IMR-90 (cell line): ENCODE data around the gene DCAF15. TPM values are rescaled to one million over a fixed set of nuclear protein-coding genes. Genes with fewer than 3 reads are reported as not detected.

ENCODE experiments used
- ATAC-seq: fragments of 200-7000 bp; cut with Tn5 transposase; 2 replicates; pipeline ENCODE4 v1.9.1; 2020; ENCODE audit warnings: low read depth, mild to moderate bottlenecking, moderate library complexity
- BruUV-seq: library from RNA; stranded (reverse); fragments of 400-500 nt; replicated peaks from 2 replicates; lab custom pipeline; 2021; lab: Mats Ljungman, UMichigan
- CTCF ChIA-PET: fragments of 300-600 bp; formaldehyde crosslinking; extraction: SDS; loops from one replicate; lab custom pipeline; 2021; ENCODE audit warnings: antibody characterized with exemption; lab: Yijun Ruan, JAX
- POLR2A ChIA-PET: fragments of 300-600 bp; sonication (Branson Sonifier 250); formaldehyde crosslinking; loops from one replicate; lab custom pipeline; 2022; ENCODE audit warnings: antibody characterized with exemption; ENCODE audit not compliant: unreplicated experiment; lab: Charles Lee
- DNase-seq: peaks from one replicate; pipeline ENCODE4 v3.0.0; 2013
- H2AFZ ChIP-seq: replicated peaks from 2 replicates; pipeline ENCODE3; 2013; ENCODE audit warnings: low read length, mild to moderate bottlenecking; ENCODE audit not compliant: poor library complexity
- H2AK5ac ChIP-seq: 2 replicates; pipeline ENCODE4 v1.6.1; 2013; ENCODE audit warnings: low read depth, low read length, inconsistent platforms
- H2AK9ac ChIP-seq: replicated peaks from 2 replicates; pipeline ENCODE3; 2013; ENCODE audit warnings: mild to moderate bottlenecking, low read depth, low read length, moderate library complexity; ENCODE audit not compliant: poor library complexity
- H2BK120ac ChIP-seq: 2 replicates; pipeline ENCODE4 v1.6.1; 2013; ENCODE audit warnings: low read depth, low read length, inconsistent platforms
- H2BK15ac ChIP-seq: 3 replicates; pipeline ENCODE4 v1.6.1; 2013; ENCODE audit warnings: low read depth, low read length, inconsistent platforms
- H2BK20ac ChIP-seq: 2 replicates; pipeline ENCODE4 v1.6.1; 2013; ENCODE audit warnings: low read depth, mild to moderate bottlenecking, inconsistent platforms, low read length, moderate library complexity
- H2BK5ac ChIP-seq: 2 replicates; pipeline ENCODE4 v1.6.1; 2013; ENCODE audit warnings: mild to moderate bottlenecking, low read depth, low read length, inconsistent platforms; ENCODE audit not compliant: poor library complexity, severe bottlenecking
- H3K14ac ChIP-seq: replicated peaks from 2 replicates; pipeline ENCODE4 v1.6.1; 2013; ENCODE audit warnings: low read depth, low read length, inconsistent platforms
- H3K18ac ChIP-seq: 2 replicates; pipeline ENCODE4 v1.6.1; 2013; ENCODE audit warnings: low read depth, low read length, control low read depth
- H3K23ac ChIP-seq: 2 replicates; pipeline ENCODE4 v1.6.1; 2013; ENCODE audit warnings: low read depth, low read length, inconsistent platforms
- H3K27ac ChIP-seq: 2 replicates; pipeline ENCODE4 v1.5.1; 2013; ENCODE audit warnings: mild to moderate bottlenecking, control low read depth, low read length; ENCODE audit not compliant: insufficient read depth
- H3K27me3 ChIP-seq: 2 replicates; pipeline ENCODE4 v1.6.1; 2013; ENCODE audit warnings: low read length; ENCODE audit not compliant: control insufficient read depth, insufficient read depth
- H3K36me3 ChIP-seq: 2 replicates; pipeline ENCODE4 v1.6.1; 2013; ENCODE audit warnings: low read length, mixed read lengths; ENCODE audit not compliant: control insufficient read depth, insufficient read depth
- H3K4ac ChIP-seq: 2 replicates; pipeline ENCODE4 v1.6.1; 2013; ENCODE audit warnings: low read depth, low read length, inconsistent platforms
- H3K4me1 ChIP-seq: 2 replicates; pipeline ENCODE4 v1.6.1; 2013; ENCODE audit warnings: low read length, mixed read lengths; ENCODE audit not compliant: control insufficient read depth, insufficient read depth
- H3K4me2 ChIP-seq: 2 replicates; pipeline ENCODE4 v1.6.1; 2013; ENCODE audit warnings: low read depth, mild to moderate bottlenecking, control low read depth, low read length, moderate library complexity
- H3K4me3 ChIP-seq: 2 replicates; pipeline ENCODE4 v1.5.1; 2013; ENCODE audit warnings: low read depth, mild to moderate bottlenecking, control low read depth, low read length, moderate library complexity; ENCODE audit not compliant: insufficient read depth
- H3K56ac ChIP-seq: 2 replicates; pipeline ENCODE4 v1.6.1; 2013; ENCODE audit warnings: low read length, inconsistent platforms; ENCODE audit not compliant: insufficient read depth; ENCODE audit errors: extremely low read depth
- H3K79me1 ChIP-seq, 2 experiments: 2 replicates each; pipeline ENCODE4 v1.6.1; 2013; ENCODE audit warnings: low read length in 2 of 2, inconsistent platforms in 1 of 2, low read depth in 1 of 2
- H3K9ac ChIP-seq: 2 replicates; pipeline ENCODE4 v1.6.1; 2013; ENCODE audit warnings: low read depth, low read length, control low read depth
- H3K9me1 ChIP-seq: 2 replicates; pipeline ENCODE4 v1.6.1; 2013; ENCODE audit warnings: low read length, inconsistent platforms; ENCODE audit not compliant: insufficient read depth
- H3K9me3 ChIP-seq: 2 replicates; pipeline ENCODE4 v1.6.1; 2013; ENCODE audit warnings: low read length; ENCODE audit not compliant: control insufficient read depth, insufficient read depth
- H4K20me1 ChIP-seq: 2 replicates; pipeline ENCODE4 v1.6.1; 2013; ENCODE audit warnings: low read length, inconsistent platforms; ENCODE audit not compliant: insufficient read depth
- H4K5ac ChIP-seq: 2 replicates; pipeline ENCODE4 v1.6.1; 2013; ENCODE audit warnings: mild to moderate bottlenecking, low read depth, low read length, control low read depth
- H4K8ac ChIP-seq, 2 experiments: 2 replicates each; pipeline ENCODE4 v1.6.1; 2013; ENCODE audit warnings: low read depth in 2 of 2, low read length in 2 of 2, control low read depth in 1 of 2, inconsistent platforms in 1 of 2
- H4K91ac ChIP-seq: 2 replicates; pipeline ENCODE4 v1.6.1; 2013; ENCODE audit warnings: low read depth, low read length, inconsistent platforms; ENCODE audit not compliant: insufficient read depth
- BHLHE40 ChIP-seq: fragments of 150-350 bp; IDR thresholded peaks from 2 replicates; pipeline ENCODE4 v1.6.1; 2016; ENCODE audit warnings: mild to moderate bottlenecking, low read depth, low read length
- CEBPB ChIP-seq: IDR thresholded peaks from 2 replicates; pipeline ENCODE4 v1.6.1; 2012; ENCODE audit warnings: low read depth, low read length, improper control_type of control experiment
- CHD1 ChIP-seq: IDR thresholded peaks from 2 replicates; pipeline ENCODE4 v1.6.1; 2012; ENCODE audit warnings: low read depth, low read length, improper control_type of control experiment
- FOS ChIP-seq: fragments of 150-350 bp; IDR thresholded peaks from 2 replicates; pipeline ENCODE4 v1.6.1; 2016; ENCODE audit warnings: low read depth, low read length
- MAFK ChIP-seq: IDR thresholded peaks from 2 replicates; pipeline ENCODE4 v1.6.1; 2012; ENCODE audit warnings: low read depth, low read length, improper control_type of control experiment
- MAZ ChIP-seq: IDR thresholded peaks from 2 replicates; pipeline ENCODE4 v1.6.1; 2012; ENCODE audit warnings: low read depth, mild to moderate bottlenecking, low read length, improper control_type of control experiment, moderate library complexity, borderline replicate concordance
- MXI1 ChIP-seq: IDR thresholded peaks from 2 replicates; pipeline ENCODE4 v1.6.1; 2012; ENCODE audit warnings: low read depth, mild to moderate bottlenecking, low read length, moderate library complexity, borderline replicate concordance
- NFE2L2 ChIP-seq: fragments of 150-350 bp; IDR thresholded peaks from 2 replicates; pipeline ENCODE4 v1.6.1; 2016; ENCODE audit warnings: low read depth, mild to moderate bottlenecking, low read length
- POLR2A ChIP-seq: IDR thresholded peaks from 2 replicates; pipeline ENCODE4 v1.6.1; 2012; ENCODE audit warnings: mild to moderate bottlenecking, low read depth, low read length
- RAD21 ChIP-seq: IDR thresholded peaks from 2 replicates; pipeline ENCODE4 v1.6.1; 2012; ENCODE audit warnings: low read length, improper control_type of control experiment
- RCOR1 ChIP-seq: IDR thresholded peaks from 2 replicates; pipeline ENCODE4 v1.6.1; 2012; ENCODE audit warnings: mild to moderate bottlenecking, low read length, improper control_type of control experiment; ENCODE audit not compliant: insufficient replicate concordance
- RFX5 ChIP-seq: IDR thresholded peaks from 2 replicates; pipeline ENCODE4 v1.8.0; 2012; ENCODE audit warnings: low read depth, mild to moderate bottlenecking, low read length, moderate library complexity
- WGBS, 2 experiments: methylation state at CpG; one replicate each; pipeline versions ENCODE4 v1.1.5 to v1.1.7; 2013; ENCODE audit warnings: missing lambda C conversion rate in 2 of 2; ENCODE audit not compliant: insufficient read length in 1 of 2; ENCODE audit errors: extremely low coverage in 2 of 2; 5-methylcytosine and 5-hydroxymethylcytosine counted together
- dilution Hi-C: fragments of 300-500 bp; cut with HindIII; formaldehyde crosslinking; loops from one replicate; pipeline ENCODE4 v1.14.3; 2018; ENCODE audit warnings: low sequenced_read_pairs; ENCODE audit not compliant: unreplicated experiment
- in situ Hi-C: fragments of 300-500 bp; cut with MboI; formaldehyde crosslinking; loops from 3 replicates; pipeline ENCODE4 v1.14.3; 2019; ENCODE audit warnings: low sequenced_read_pairs, inconsistent platforms, mixed read lengths
- intact Hi-C: fragments of 100-400 bp; cut with micrococcal nuclease; formaldehyde crosslinking; loops from 2 replicates; pipeline ENCODE4 v1.10.0; 2022
- polyA plus RNA-seq, 3 experiments: library from polyadenylated mRNA; depleted of rRNA; stranded (reverse); fragments of >200 nt; gene quantifications; 2 replicates each; pipeline ENCODE4 v1.2.3, GENCODE V29; 2012; ENCODE audit warnings: low replicate concordance in 1 of 3
- total RNA-seq: library from RNA; depleted of rRNA; stranded (reverse); fragments of >200 nt; gene quantifications from 2 replicates; pipeline ENCODE4 v1.2.3, GENCODE V29; 2012
- TF ChIP-seq, protein P1 (sequence below): fragments of 150-350 bp; IDR thresholded peaks from 2 replicates; pipeline ENCODE4 v1.6.1; 2017; ENCODE audit warnings: mild to moderate bottlenecking, antibody characterized with exemption, low read length, low read depth
- TF ChIP-seq, protein P2 (sequence below): fragments of 150-350 bp; IDR thresholded peaks from 2 replicates; pipeline ENCODE4 v1.6.1; 2016; ENCODE audit warnings: low read depth, mild to moderate bottlenecking, low read length, moderate library complexity, borderline replicate concordance
- TF ChIP-seq, protein P3 (sequence below): conservative IDR thresholded peaks from 2 replicates; pipeline ENCODE4 v1.5.1; 2012; ENCODE audit warnings: mild to moderate bottlenecking, low read depth, low read length, improper control_type of control experiment

Gene DCAF15
- total and polyA plus RNA-seq, 2 of the 4 experiments (the other 2 are of a cell fraction), result 6.8 to 31.0 TPM

DNA sequence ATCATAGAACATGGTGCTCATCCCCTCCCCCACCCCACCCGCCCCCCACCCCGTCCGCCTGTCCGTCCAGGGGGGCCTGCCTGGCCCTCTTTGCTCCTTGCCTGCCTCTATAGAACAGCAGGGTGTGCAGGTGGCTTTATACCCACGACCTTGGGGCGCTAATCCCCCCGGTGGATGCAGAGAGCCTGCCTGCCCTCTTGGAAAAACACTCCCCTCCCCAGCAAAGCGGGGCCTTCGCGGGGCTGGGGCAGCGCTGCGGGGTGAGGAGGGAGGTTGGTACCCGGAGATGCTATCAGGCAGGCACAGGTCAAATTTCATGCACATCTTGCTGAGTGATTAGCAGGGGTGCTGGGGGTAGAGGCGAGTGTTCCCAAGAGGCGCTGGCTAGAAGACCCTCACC, 31.9 kb downstream of the DCAF15 start:
- H2BK20ac ChIP-seq, result no peak overlapping the region
- H3K4me1 ChIP-seq, result peaks cover 10% of the 10 kb centered on the region
- H3K56ac ChIP-seq, result no peak overlapping the region
- H3K9me3 ChIP-seq, result no peaks in the 10 kb centered on the region
- H3K18ac ChIP-seq, result no peak overlapping the region
- H4K20me1 ChIP-seq, result no peaks in the 10 kb centered on the region
- DNase-seq (no peak), ATAC-seq (no peak)
- no peak overlapping the region for H3K27ac ChIP-seq
- H4K8ac ChIP-seq, result no peak overlapping the region
- intact Hi-C loops (no loop called here), in situ Hi-C loops (no loop called here), dilution Hi-C loops (no loop called here)
- H2BK15ac ChIP-seq, result no peak overlapping the region
- no peak overlapping the region for H3K14ac ChIP-seq
- WGBS, 2 experiments, result no CpG with 5 or more reads among the region's 15 CpGs
- no peak overlapping the region for H3K23ac ChIP-seq
- H3K9me1 ChIP-seq, result peaks cover 11% of the 10 kb centered on the region
- H2AK9ac ChIP-seq, result no peak overlapping the region
- CTCF ChIA-PET, result no interaction called here
- no peak overlapping the region for H2AK5ac ChIP-seq
- peaks cover 0 to 23% of the 10 kb centered on the region in 2 experiments; a peak in 1 of 4 replicates for H3K79me1 ChIP-seq
- TF ChIP-seq CEBPB (no peak), MXI1 (no peak), CHD1 (no peak), POLR2A (no peak), NFE2L2 (no peak), MAFK (no peak), RFX5 (no peak), RAD21 (no peak), BHLHE40 (no peak), FOS (no peak), MAZ (no peak), RCOR1 (no peak)
- TF ChIP-seq, protein P1, sequence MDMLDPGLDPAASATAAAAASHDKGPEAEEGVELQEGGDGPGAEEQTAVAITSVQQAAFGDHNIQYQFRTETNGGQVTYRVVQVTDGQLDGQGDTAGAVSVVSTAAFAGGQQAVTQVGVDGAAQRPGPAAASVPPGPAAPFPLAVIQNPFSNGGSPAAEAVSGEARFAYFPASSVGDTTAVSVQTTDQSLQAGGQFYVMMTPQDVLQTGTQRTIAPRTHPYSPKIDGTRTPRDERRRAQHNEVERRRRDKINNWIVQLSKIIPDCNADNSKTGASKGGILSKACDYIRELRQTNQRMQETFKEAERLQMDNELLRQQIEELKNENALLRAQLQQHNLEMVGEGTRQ, result no peak
- TF ChIP-seq, protein P2, sequence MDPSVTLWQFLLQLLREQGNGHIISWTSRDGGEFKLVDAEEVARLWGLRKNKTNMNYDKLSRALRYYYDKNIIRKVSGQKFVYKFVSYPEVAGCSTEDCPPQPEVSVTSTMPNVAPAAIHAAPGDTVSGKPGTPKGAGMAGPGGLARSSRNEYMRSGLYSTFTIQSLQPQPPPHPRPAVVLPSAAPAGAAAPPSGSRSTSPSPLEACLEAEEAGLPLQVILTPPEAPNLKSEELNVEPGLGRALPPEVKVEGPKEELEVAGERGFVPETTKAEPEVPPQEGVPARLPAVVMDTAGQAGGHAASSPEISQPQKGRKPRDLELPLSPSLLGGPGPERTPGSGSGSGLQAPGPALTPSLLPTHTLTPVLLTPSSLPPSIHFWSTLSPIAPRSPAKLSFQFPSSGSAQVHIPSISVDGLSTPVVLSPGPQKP, result no peak
- TF ChIP-seq, protein P3, sequence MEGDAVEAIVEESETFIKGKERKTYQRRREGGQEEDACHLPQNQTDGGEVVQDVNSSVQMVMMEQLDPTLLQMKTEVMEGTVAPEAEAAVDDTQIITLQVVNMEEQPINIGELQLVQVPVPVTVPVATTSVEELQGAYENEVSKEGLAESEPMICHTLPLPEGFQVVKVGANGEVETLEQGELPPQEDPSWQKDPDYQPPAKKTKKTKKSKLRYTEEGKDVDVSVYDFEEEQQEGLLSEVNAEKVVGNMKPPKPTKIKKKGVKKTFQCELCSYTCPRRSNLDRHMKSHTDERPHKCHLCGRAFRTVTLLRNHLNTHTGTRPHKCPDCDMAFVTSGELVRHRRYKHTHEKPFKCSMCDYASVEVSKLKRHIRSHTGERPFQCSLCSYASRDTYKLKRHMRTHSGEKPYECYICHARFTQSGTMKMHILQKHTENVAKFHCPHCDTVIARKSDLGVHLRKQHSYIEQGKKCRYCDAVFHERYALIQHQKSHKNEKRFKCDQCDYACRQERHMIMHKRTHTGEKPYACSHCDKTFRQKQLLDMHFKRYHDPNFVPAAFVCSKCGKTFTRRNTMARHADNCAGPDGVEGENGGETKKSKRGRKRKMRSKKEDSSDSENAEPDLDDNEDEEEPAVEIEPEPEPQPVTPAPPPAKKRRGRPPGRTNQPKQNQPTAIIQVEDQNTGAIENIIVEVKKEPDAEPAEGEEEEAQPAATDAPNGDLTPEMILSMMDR, result no peak
- no peak overlapping the region for H2BK5ac ChIP-seq
- no peak overlapping the region for H3K4ac ChIP-seq
- no peak overlapping the region for H4K5ac ChIP-seq
- H3K4me2 ChIP-seq, result no peak overlapping the region
- H2BK120ac ChIP-seq, result no peak overlapping the region
- POLR2A ChIA-PET, result no interaction called here
- no peak overlapping the region for H4K91ac ChIP-seq
- H3K36me3 ChIP-seq, result peaks cover 11% of the 10 kb centered on the region; the same call in 1 of the 2 replicates
- BruUV-seq, result no TSS peak
- H3K9ac ChIP-seq, result no peak overlapping the region
- H2AFZ ChIP-seq, result no peak overlapping the region
- H3K4me3 ChIP-seq, result no peak overlapping the region
- H3K27me3 ChIP-seq, result no peaks in the 10 kb centered on the region
